Adrenal gland (tissue), 12 donors: ENCODE results near the gene GPR62. TPM values are rescaled to one million over a fixed set of nuclear protein-coding genes. Genes with fewer than 3 reads are reported as not detected.

ENCODE experiments used
- DNase-seq, 7 donors: peaks; one replicate each; pipeline ENCODE4 v3.0.0-alpha.2; 2019 to 2020
- H3K27ac ChIP-seq, 5 donors: fragments of 200-600 bp; sonication (generic) in 4 of 5; 1 replicate in 3 of 5; 2 replicates in 2 of 5; pipeline versions ENCODE4 v1.5.1 to v1.8.0; 2016 to 2020; ENCODE audit warnings: mild to moderate bottlenecking in 1 of 5
- H3K27me3 ChIP-seq: fragments of 200-600 bp; 2 replicates; pipeline ENCODE4 v1.8.0; 2021
- H3K36me3 ChIP-seq, 2 donors: fragments of 200-600 bp; replicated peaks in 1 of 2; 1 replicate in 1 of 2; 2 replicates in 1 of 2; pipeline versions ENCODE4 v1.5.1 to v1.8.0; 2018 to 2022
- H3K4me1 ChIP-seq, 2 donors: fragments of 200-600 bp; replicated peaks in 1 of 2; 1 replicate in 1 of 2; 2 replicates in 1 of 2; pipeline versions ENCODE4 v1.5.1 to v1.8.0; 2018 to 2021
- H3K4me3 ChIP-seq, 4 donors: fragments of 200-600 bp; sonication (generic) in 3 of 4; one replicate each; pipeline ENCODE4 v1.5.1; 2016 to 2018
- H3K9me3 ChIP-seq, 3 donors: fragments of 200-600 bp; sonication (generic) in 1 of 3; replicated peaks in 1 of 3; 1 replicate in 2 of 3; 2 replicates in 1 of 3; pipeline versions ENCODE4 v1.5.1 to v1.8.0; 2016 to 2021
- CTCF ChIP-seq, 6 experiments: fragments of 450-650 bp in 4 of 6; fragments of 200-600 bp in 2 of 6; sonication (generic) in 1 of 6; IDR thresholded peaks; 1 replicate in 5 of 6; 2 replicates in 1 of 6; pipeline versions ENCODE4 v1.5.1 to v1.8.0; 2016 to 2021; ENCODE audit warnings: antibody characterized with exemption in 6 of 6, mild to moderate bottlenecking in 2 of 6, moderate library complexity in 1 of 6
- POLR2A ChIP-seq, 2 donors: fragments of 450-650 bp; IDR thresholded peaks; one replicate each; pipeline ENCODE4 v1.6.1; 2017; ENCODE audit warnings: antibody characterized with exemption in 2 of 2, mild to moderate bottlenecking in 2 of 2, moderate library complexity in 1 of 2
- WGBS, 4 donors: extraction: QIAGEN DNeasy Blood & Tissue Kit in 2 of 4; methylation state at CpG; one replicate each; pipeline versions ENCODE4 v1.1.5 to v1.1.7; 2013 to 2017; 5-methylcytosine and 5-hydroxymethylcytosine counted together
- intact Hi-C, 2 donors: fragments of 100-400 bp; cut with DNase I; formaldehyde crosslinking; loops; one replicate each; pipeline versions ENCODE4 v1.14.1 to v1.15.0; 2022 to 2023
- polyA plus RNA-seq, 3 donors: library from polyadenylated mRNA; stranded (reverse); fragments of 200-250 nt in 2 of 3; fragments of 350-450 nt in 1 of 3; fragmentation: Illumina TruSeq in 1 of 3; extraction: RNeasy Lipid Tissue Mini Kit (QIAGEN cat#74804) in 1 of 3; gene quantifications; one replicate each; pipeline ENCODE4 v1.2.3, GENCODE V29; 2013 to 2014
- total RNA-seq, 9 donors: library from RNA; depleted of rRNA in 4 of 9; stranded (reverse); fragments of >200 nt in 4 of 9; fragments of 120-200 nt in 1 of 9; fragmentation: NEBNext Ultra II Directional in 1 of 9; extraction: Animal tissue kit (Norgen Biotek cat#: 25700) in 1 of 9; gene quantifications; one replicate each; pipeline versions ENCODE4 v1.1.0 to v1.2.4, GENCODE V29; 2013 to 2023
- donor health status: healthy with polysubstance abuse.
- donor health status: Bipolar disorder and iron deficiency.
- donor health status: DM: yes; HTN: yes; CAD: no.
- donor health status: DM: no; HTN: no; CAD: no.
- donor health status: DM: no; HTN: no; CAD: no.
- donor health status: DM: yes; HTN: yes; CAD: no.

The GPR62 gene
- total and polyA plus RNA-seq, 12 donors: 0.13 to 0.83 (median 0.35) TPM; not detected in 2

- TF ChIP-seq CTCF (IDR thresholded peaks at IDR 0.05) (no peak), POLR2A (IDR thresholded peaks at IDR 0.05) (no peak)
Measured at GRCh38 chr3:51933471-51934138, 21.6 kb upstream of the GPR62 start.

GRCh38 chr3:51934139-51934850 is 20.9 kb upstream of the GPR62 start:
- H3K4me3 ChIP-seq: no peak overlapping the region
- WGBS, 4 donors: 90 to 100% (median 92%) methylated on average over 4 to 11 of the region's 11 CpGs
- no peak for TF ChIP-seq CTCF (IDR thresholded peaks at IDR 0.05)
- TF ChIP-seq POLR2A (IDR thresholded peaks at IDR 0.05): no peak
- intact Hi-C loops: no loop called here
- no peaks in the 10 kb centered on the region for H3K27me3 ChIP-seq
- peaks cover 5 to 8% of the 10 kb centered on the region in 2 donors for H3K4me1 ChIP-seq
- no peaks in the 10 kb centered on the region for H3K9me3 ChIP-seq
- peaks cover 0 to 54% of the 10 kb centered on the region in 2 donors for H3K36me3 ChIP-seq
- H3K27ac ChIP-seq: no peak overlapping the region
- no peak for DNase-seq

More at GRCh38 chr3:51933471-51934138, 21.6 kb upstream of the GPR62 start:
- 92 to 100% (median 96%) methylated on average over 4 to 13 of the region's 13 CpGs for WGBS, 4 donors
- no peaks in the 10 kb centered on the region for H3K9me3 ChIP-seq
- H3K27me3 ChIP-seq: no peaks in the 10 kb centered on the region
- intact Hi-C loops: no loop called here
- H3K36me3 ChIP-seq: peaks cover 0 to 54% of the 10 kb centered on the region in 2 donors
- no peak overlapping the region for H3K4me3 ChIP-seq
- no peak for DNase-seq
- peaks cover 0 to 1% of the 10 kb centered on the region in 2 donors for H3K4me1 ChIP-seq
- H3K27ac ChIP-seq: no peak overlapping the region

- intact Hi-C loops: no loop called here
- no peak for TF ChIP-seq CTCF (IDR thresholded peaks at IDR 0.05)
- no peak for TF ChIP-seq POLR2A (IDR thresholded peaks at IDR 0.05)
- H3K27ac ChIP-seq: no peak overlapping the region
- no peaks in the 10 kb centered on the region for H3K27me3 ChIP-seq
- WGBS, 4 donors: 86 to 91% (median 90%) methylated on average over 27 to 28 of the region's 28 CpGs
- H3K36me3 ChIP-seq: peaks cover 0 to 54% of the 10 kb centered on the region in 2 donors
- H3K4me3 ChIP-seq: no peak overlapping the region
- peaks cover 10 to 14% of the 10 kb centered on the region in 2 donors for H3K4me1 ChIP-seq
- H3K9me3 ChIP-seq: no peaks in the 10 kb centered on the region
- DNase-seq: no peak
Measured at GRCh38 chr3:51934991-51935885, 19.9 kb upstream of the GPR62 start.
